Measurements from ENCODE around the gene NEDD4L.
A peak's percentile ranks its signal among the peaks of the same experiment; 100 is the strongest.

NEDD4L gene

DNA sequence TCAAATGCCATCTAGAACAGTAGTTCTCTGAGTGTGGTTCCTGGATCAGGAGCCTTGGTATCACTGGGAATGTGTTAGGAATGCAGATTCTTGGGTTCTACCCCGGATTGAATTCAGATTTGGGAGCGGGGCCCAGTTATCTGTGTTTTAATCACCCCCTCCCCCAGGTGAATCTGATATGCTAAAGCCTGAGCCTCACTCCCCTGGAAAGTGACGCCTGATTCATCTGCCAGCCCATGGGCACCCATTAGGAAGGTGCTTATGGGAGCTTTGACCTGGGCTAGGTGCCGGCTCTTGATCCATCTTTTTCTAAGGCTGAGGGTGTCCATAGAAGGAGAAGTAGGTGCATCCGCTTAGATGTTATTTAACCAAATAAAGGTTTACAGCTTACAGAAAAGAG lies 199.4 kb downstream of the NEDD4L start:
- H3K27ac ChIP-seq, result no peak overlapping the region
- TF ChIP-seq, protein P1, sequence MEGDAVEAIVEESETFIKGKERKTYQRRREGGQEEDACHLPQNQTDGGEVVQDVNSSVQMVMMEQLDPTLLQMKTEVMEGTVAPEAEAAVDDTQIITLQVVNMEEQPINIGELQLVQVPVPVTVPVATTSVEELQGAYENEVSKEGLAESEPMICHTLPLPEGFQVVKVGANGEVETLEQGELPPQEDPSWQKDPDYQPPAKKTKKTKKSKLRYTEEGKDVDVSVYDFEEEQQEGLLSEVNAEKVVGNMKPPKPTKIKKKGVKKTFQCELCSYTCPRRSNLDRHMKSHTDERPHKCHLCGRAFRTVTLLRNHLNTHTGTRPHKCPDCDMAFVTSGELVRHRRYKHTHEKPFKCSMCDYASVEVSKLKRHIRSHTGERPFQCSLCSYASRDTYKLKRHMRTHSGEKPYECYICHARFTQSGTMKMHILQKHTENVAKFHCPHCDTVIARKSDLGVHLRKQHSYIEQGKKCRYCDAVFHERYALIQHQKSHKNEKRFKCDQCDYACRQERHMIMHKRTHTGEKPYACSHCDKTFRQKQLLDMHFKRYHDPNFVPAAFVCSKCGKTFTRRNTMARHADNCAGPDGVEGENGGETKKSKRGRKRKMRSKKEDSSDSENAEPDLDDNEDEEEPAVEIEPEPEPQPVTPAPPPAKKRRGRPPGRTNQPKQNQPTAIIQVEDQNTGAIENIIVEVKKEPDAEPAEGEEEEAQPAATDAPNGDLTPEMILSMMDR (IDR thresholded peaks at IDR 0.05; ENCODE audit: low read depth, low read length, missing control alignments), result no peak
- no peak overlapping the region for H3K4me3 ChIP-seq (ENCODE audit: low read depth, low read length)
- no peak for DNase-seq
- in situ Hi-C loops (cut with HindIII; ENCODE audit: low pct_ligation_motif_present, low sequenced_read_pairs), result no loop called here
- H3K36me3 ChIP-seq (replicated peaks), result no peaks in the 10 kb centered on the region
- no peaks in the 10 kb centered on the region for H3K27me3 ChIP-seq (replicated peaks)

DNA sequence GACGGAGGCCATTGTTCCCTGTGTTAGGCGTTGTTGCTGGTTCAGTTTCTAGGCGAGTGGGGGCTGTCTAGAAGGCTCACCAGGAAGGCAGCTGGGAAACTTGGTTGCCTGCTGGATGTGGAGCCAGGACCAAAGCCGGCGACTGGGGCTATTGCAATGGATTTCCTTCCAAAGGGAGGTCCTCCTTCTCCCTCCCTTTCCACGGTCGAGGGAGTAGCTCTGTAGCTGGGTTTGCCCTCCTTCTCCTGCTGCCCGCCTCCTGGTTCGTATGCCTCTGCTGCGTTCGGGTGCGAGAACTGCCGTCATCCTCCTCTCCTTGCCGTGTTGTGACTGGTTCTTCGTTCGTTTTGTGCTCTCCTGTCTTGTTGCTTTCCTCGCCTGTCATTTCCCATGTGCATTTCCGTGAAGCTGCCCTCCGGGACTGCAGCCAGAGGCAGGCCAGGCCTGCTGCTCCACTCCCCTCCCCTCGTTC lies 203.4 kb downstream of the NEDD4L start:
- DNase-seq, result no peak

DNA sequence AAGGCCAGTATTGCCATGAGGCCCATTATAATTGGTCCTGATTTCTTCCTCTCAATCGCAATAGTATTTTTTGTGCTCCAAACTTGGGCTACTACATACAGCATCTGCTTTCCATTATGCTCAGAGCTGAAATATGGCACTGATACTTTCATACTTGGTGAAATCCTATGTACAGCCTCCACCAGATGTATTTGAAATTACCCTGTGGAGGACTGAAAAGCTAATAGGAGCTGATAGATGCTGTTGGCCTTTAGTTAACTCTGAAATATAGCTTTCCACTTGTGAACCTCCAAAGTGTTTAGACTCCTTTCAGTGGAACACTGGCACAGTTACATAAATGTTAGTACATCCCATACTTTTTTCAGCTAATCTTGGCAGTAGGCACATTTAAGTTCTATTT lies 205.7 kb downstream of the NEDD4L start:
- Histone ChIP-seq H3K27ac (no peak overlapping the region), H3K4me3 (ENCODE audit: low read depth, low read length) (no peak overlapping the region), H3K36me3 (replicated peaks) (no peaks in the 10 kb centered on the region), H3K27me3 (replicated peaks) (no peaks in the 10 kb centered on the region)
- in situ Hi-C loops (cut with HindIII; ENCODE audit: low pct_ligation_motif_present, low sequenced_read_pairs), result no loop called here
- DNase-seq, result no peak
- TF ChIP-seq, protein P1 (IDR thresholded peaks at IDR 0.05; ENCODE audit: low read depth, low read length, missing control alignments), result no peak

More for the DNA sequence above, 203.4 kb downstream of the NEDD4L start:
- TF ChIP-seq, protein P1 (IDR thresholded peaks at IDR 0.05; ENCODE audit: low read depth, low read length, missing control alignments), result no peak
- H3K27ac ChIP-seq, result no peak overlapping the region
- in situ Hi-C loops (cut with HindIII; ENCODE audit: low pct_ligation_motif_present, low sequenced_read_pairs), result no loop called here
- H3K36me3 ChIP-seq (replicated peaks), result no peaks in the 10 kb centered on the region
- H3K27me3 ChIP-seq (replicated peaks), result no peaks in the 10 kb centered on the region
- peak overlapping the region; percentile 18 for H3K4me3 ChIP-seq (ENCODE audit: low read depth, low read length)

DNA sequence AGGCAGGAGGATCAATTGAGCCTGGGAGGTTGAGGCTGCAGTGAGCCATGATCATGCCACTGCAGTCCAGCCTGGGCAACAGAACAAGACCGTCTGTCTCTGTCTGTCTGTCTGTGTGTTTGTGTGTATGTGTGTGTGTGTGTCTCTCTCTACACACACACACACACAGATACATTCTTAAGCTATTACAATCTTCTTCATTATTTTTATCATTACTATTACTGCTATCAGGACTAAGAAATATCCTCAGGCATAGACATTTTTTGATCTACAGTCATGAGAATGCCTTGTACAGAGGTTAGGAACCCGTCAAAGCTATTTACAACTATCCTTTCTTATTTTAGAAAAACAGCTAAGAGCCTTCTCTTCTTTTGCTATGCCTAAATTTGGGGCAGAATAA lies 207.4 kb downstream of the NEDD4L start:
- in situ Hi-C loops (cut with HindIII; ENCODE audit: low pct_ligation_motif_present, low sequenced_read_pairs), result no loop called here
- peaks cover 1% of the 10 kb centered on the region for H3K36me3 ChIP-seq (replicated peaks)
- no peak overlapping the region for H3K4me3 ChIP-seq (ENCODE audit: low read depth, low read length)
- TF ChIP-seq, protein P1 (IDR thresholded peaks at IDR 0.05; ENCODE audit: low read depth, low read length, missing control alignments), result no peak
- DNase-seq, result peak; percentile 24
- H3K27me3 ChIP-seq (replicated peaks), result no peaks in the 10 kb centered on the region
- H3K27ac ChIP-seq, result no peak overlapping the region

DNA sequence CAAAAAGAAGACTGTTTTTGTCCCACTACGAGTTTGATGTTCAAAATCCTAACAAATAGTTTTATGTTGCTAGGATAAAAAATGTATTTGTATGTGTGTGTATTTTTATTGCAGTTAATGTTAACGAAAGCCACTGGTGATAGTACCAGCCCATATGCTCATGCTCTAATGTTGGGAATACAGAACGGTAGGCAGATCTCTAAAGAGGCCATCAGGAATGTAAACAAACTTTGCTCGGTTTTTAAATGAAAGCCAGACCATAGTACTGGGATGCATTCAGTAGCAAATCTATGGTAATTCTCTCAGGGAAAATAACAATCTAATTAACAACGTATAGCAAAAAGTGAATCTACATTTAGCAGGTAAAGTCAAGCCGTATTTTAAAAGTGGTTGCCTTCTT lies 208.1 kb downstream of the NEDD4L start:
- Histone ChIP-seq H3K4me3 (ENCODE audit: low read depth, low read length) (no peak overlapping the region), H3K36me3 (replicated peaks) (peaks cover 7% of the 10 kb centered on the region), H3K27me3 (replicated peaks) (no peaks in the 10 kb centered on the region), H3K27ac (no peak overlapping the region)
- in situ Hi-C loops (cut with HindIII; ENCODE audit: low pct_ligation_motif_present, low sequenced_read_pairs), result no loop called here
- DNase-seq, result no peak
- TF ChIP-seq, protein P1 (IDR thresholded peaks at IDR 0.05; ENCODE audit: low read depth, low read length, missing control alignments), result no peak

DNA sequence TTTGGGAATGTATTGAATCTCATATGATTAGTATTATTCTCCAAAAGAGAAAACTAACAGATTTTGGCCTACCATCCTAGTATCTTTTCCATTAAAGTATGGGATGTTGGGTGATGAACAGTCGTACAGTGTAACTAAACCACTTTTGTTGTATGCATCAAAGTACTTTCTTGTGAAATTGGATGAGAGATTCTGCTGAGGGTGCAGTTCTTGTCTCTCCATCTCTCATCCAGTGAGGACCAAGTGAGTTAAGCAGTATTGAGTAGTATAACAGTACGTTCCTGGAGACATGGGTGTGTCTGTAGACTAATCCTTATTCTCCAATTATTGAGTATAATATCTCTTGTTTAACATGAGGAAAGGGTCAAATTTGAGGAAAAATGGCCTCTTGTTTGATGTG lies 209.3 kb downstream of the NEDD4L start:
- H3K27me3 ChIP-seq (replicated peaks), result no peaks in the 10 kb centered on the region
- H3K4me3 ChIP-seq (ENCODE audit: low read depth, low read length), result no peak overlapping the region
- TF ChIP-seq, protein P1 (IDR thresholded peaks at IDR 0.05; ENCODE audit: low read depth, low read length, missing control alignments), result no peak
- in situ Hi-C loops (cut with HindIII; ENCODE audit: low pct_ligation_motif_present, low sequenced_read_pairs), result no loop called here
- no peak overlapping the region for H3K27ac ChIP-seq
- H3K36me3 ChIP-seq (replicated peaks), result peaks cover 7% of the 10 kb centered on the region
- no peak for DNase-seq

Measured in brain microvascular endothelial cell (primary cell).